Measurements from ENCODE around the gene MED12L.

Gene MED12L

GRCh38 chr3:151214459-151214858 lies 129.0 kb downstream of the MED12L start:
- no peak overlapping the region for H3K4me3 ChIP-seq (ENCODE audit: low read depth, low read length)
- no peak for TF ChIP-seq POLR2A (IDR thresholded peaks at IDR 0.05; ENCODE audit: extremely low read depth, insufficient read length)
- no peak for TF ChIP-seq MYC (IDR thresholded peaks at IDR 0.05; ENCODE audit: low read depth, low read length)
- TF ChIP-seq CTCF (IDR thresholded peaks at IDR 0.05; ENCODE audit: low read depth, low read length), result no peak
- no peak for TF ChIP-seq MAX (IDR thresholded peaks at IDR 0.05; ENCODE audit: low read depth, low read length)
- DNase-seq (ENCODE audit: low read depth), result no peak

GRCh38 chr3:151216641-151217607 lies 131.5 kb downstream of the MED12L start:
- TF ChIP-seq MAX (IDR thresholded peaks at IDR 0.05; ENCODE audit: low read depth, low read length) (no peak), POLR2A (IDR thresholded peaks at IDR 0.05; ENCODE audit: extremely low read depth, insufficient read length) (no peak), MYC (IDR thresholded peaks at IDR 0.05; ENCODE audit: low read depth, low read length) (no peak), CTCF (IDR thresholded peaks at IDR 0.05; ENCODE audit: low read depth, low read length) (no peak)
- no peak for DNase-seq (ENCODE audit: low read depth)
- H3K4me3 ChIP-seq (ENCODE audit: low read depth, low read length), result no peak overlapping the region

- no peak overlapping the region for H3K4me3 ChIP-seq (ENCODE audit: low read depth, low read length)
- TF ChIP-seq MYC (IDR thresholded peaks at IDR 0.05; ENCODE audit: low read depth, low read length), result no peak
- no peak for TF ChIP-seq POLR2A (IDR thresholded peaks at IDR 0.05; ENCODE audit: extremely low read depth, insufficient read length)
- TF ChIP-seq MAX (IDR thresholded peaks at IDR 0.05; ENCODE audit: low read depth, low read length), result no peak
- TF ChIP-seq CTCF (IDR thresholded peaks at IDR 0.05; ENCODE audit: low read depth, low read length), result no peak
- DNase-seq (ENCODE audit: low read depth), result no peak
Measured at GRCh38 chr3:151218136-151218535, 132.7 kb downstream of the MED12L start.

GRCh38 chr3:151219056-151219455 lies 133.6 kb downstream of the MED12L start:
- no peak for TF ChIP-seq CTCF (IDR thresholded peaks at IDR 0.05; ENCODE audit: low read depth, low read length)
- TF ChIP-seq POLR2A (IDR thresholded peaks at IDR 0.05; ENCODE audit: extremely low read depth, insufficient read length), result no peak
- TF ChIP-seq MYC (IDR thresholded peaks at IDR 0.05; ENCODE audit: low read depth, low read length), result no peak
- no peak for TF ChIP-seq MAX (IDR thresholded peaks at IDR 0.05; ENCODE audit: low read depth, low read length)
- no peak overlapping the region for H3K4me3 ChIP-seq (ENCODE audit: low read depth, low read length)
- no peak for DNase-seq (ENCODE audit: low read depth)

GRCh38 chr3:151224268-151224866 lies 138.9 kb downstream of the MED12L start:
- DNase-seq (ENCODE audit: low read depth), result no peak
- TF ChIP-seq POLR2A (IDR thresholded peaks at IDR 0.05; ENCODE audit: extremely low read depth, insufficient read length) (no peak), MYC (IDR thresholded peaks at IDR 0.05; ENCODE audit: low read depth, low read length) (no peak), CTCF (IDR thresholded peaks at IDR 0.05; ENCODE audit: low read depth, low read length) (no peak)
- no peak overlapping the region for H3K4me3 ChIP-seq (ENCODE audit: low read depth, low read length)

Measured in NB4 (cell line).